OCI-LY1 (cell line): Measurements from ENCODE around the gene SULT1E1.

ENCODE experiments used
- H2AFZ ChIP-seq: fragments of 200-600 bp; sonication (generic), shearing (Covaris generic); 2 replicates; pipeline ENCODE4 v1.6.0; 2014; ENCODE audit warnings: antibody characterized with exemption, mild to moderate bottlenecking, low read length
- H3F3A ChIP-seq: fragments of 200-600 bp; sonication (generic), shearing (Covaris generic); 2 replicates; pipeline ENCODE4 v1.6.0; 2014; ENCODE audit warnings: mild to moderate bottlenecking, antibody characterized with exemption, low read length, moderate library complexity; ENCODE audit not compliant: insufficient read depth
- H3K27ac ChIP-seq: fragments of 200-600 bp; sonication (generic); 2 replicates; pipeline ENCODE4 v1.5.1; 2014; ENCODE audit warnings: low read length, mixed run types, mild to moderate bottlenecking, low read depth; ENCODE audit not compliant: poor library complexity, severe bottlenecking
- H3K27me3 ChIP-seq: fragments of 200-600 bp; sonication (generic); 2 replicates; pipeline ENCODE4 v1.6.0; 2014; ENCODE audit warnings: antibody characterized with exemption, mild to moderate bottlenecking, low read length, moderate library complexity; ENCODE audit not compliant: insufficient read depth
- H3K36me3 ChIP-seq: fragments of 200-600 bp; sonication (generic); 2 replicates; pipeline ENCODE4 v1.6.1; 2014; ENCODE audit warnings: mild to moderate bottlenecking, antibody characterized with exemption, low read length, moderate library complexity, mixed read lengths; ENCODE audit not compliant: insufficient read depth
- H3K4me1 ChIP-seq: fragments of 200-600 bp; sonication (generic); 2 replicates; pipeline ENCODE4 v1.5.1; 2014; ENCODE audit warnings: mild to moderate bottlenecking, low read length, moderate library complexity; ENCODE audit not compliant: insufficient read depth, severe bottlenecking
- H3K4me2 ChIP-seq: fragments of 200-600 bp; sonication (generic), shearing (Covaris generic); 2 replicates; pipeline ENCODE4 v1.6.1; 2014; ENCODE audit warnings: low read length
- H3K4me3 ChIP-seq: fragments of 200-600 bp; sonication (generic); 2 replicates; pipeline ENCODE4 v1.5.1; 2014; ENCODE audit warnings: low read length, low read depth, mild to moderate bottlenecking, mixed read lengths; ENCODE audit not compliant: poor library complexity, severe bottlenecking
- H3K79me2 ChIP-seq: fragments of 200-600 bp; shearing (Covaris generic); 2 replicates; pipeline ENCODE4 v1.6.1; 2016; ENCODE audit warnings: mixed run types, low read length, mixed read lengths; ENCODE audit not compliant: insufficient read depth
- H3K9ac ChIP-seq: fragments of 200-600 bp; sonication (generic), shearing (Covaris generic); 2 replicates; pipeline ENCODE4 v1.6.1; 2014; ENCODE audit warnings: mild to moderate bottlenecking, low read length, mixed read lengths
- H3K9me2 ChIP-seq: fragments of 200-600 bp; sonication (generic), shearing (Covaris generic); 2 replicates; pipeline ENCODE4 v1.6.1; 2014; ENCODE audit warnings: low read depth, mild to moderate bottlenecking, low read length, mixed read lengths
- H3K9me3 ChIP-seq: fragments of 200-600 bp; shearing (Covaris generic); 2 replicates; pipeline ENCODE4 v1.6.1; 2014; ENCODE audit warnings: low read length, mixed read lengths
- H4K20me1 ChIP-seq: fragments of 200-600 bp; sonication (generic), shearing (Covaris generic); 2 replicates; pipeline ENCODE4 v1.6.0; 2016; ENCODE audit warnings: mild to moderate bottlenecking, low read length; ENCODE audit not compliant: insufficient read depth
- EZH2 ChIP-seq: fragments of 200-600 bp; sonication (generic), shearing (Covaris generic); IDR thresholded peaks from 2 replicates; pipeline ENCODE4 v1.8.0; 2017; ENCODE audit warnings: borderline replicate concordance, mixed run types, mild to moderate bottlenecking, antibody characterized with exemption, low read length, moderate library complexity, mixed read lengths
- TF ChIP-seq, protein P1 (sequence below): fragments of 200-600 bp; sonication (generic), shearing (Covaris generic); IDR thresholded peaks from 2 replicates; pipeline ENCODE4 v1.5.1; 2017; ENCODE audit warnings: mild to moderate bottlenecking, antibody characterized with exemption, low read length, moderate library complexity, mixed read lengths

Gene SULT1E1

DNA sequence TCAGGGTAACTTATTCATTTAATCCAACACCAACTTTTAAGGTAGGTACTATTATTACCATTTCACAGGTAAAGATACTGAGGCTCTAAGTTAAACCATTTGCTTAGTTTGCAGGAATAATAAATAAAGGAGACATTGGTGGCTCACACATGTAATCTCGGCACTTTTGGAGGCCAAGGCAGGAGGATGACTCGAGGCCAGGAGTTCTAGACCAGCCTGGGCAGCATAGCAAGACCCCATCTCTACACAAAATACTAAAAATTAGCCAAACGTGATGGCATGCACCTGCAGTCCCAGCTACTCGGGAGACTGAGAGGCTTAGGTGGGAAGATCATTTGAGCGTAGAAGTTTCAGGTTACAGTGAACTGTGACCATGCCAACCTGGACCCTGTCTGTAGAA, 37.7 kb downstream of the SULT1E1 start:
- H2AFZ ChIP-seq: no peak overlapping the region
- H3K9ac ChIP-seq: no peak overlapping the region
- no peaks in the 10 kb centered on the region for H3K9me3 ChIP-seq
- H3K79me2 ChIP-seq: no peaks in the 10 kb centered on the region
- H4K20me1 ChIP-seq: no peaks in the 10 kb centered on the region
- no peak overlapping the region for H3K4me3 ChIP-seq
- H3K4me1 ChIP-seq: no peaks in the 10 kb centered on the region
- H3F3A ChIP-seq: no peaks in the 10 kb centered on the region
- H3K4me2 ChIP-seq: no peak overlapping the region
- H3K27ac ChIP-seq: no peak overlapping the region
- H3K9me2 ChIP-seq: no peaks in the 10 kb centered on the region
- TF ChIP-seq, protein P1, sequence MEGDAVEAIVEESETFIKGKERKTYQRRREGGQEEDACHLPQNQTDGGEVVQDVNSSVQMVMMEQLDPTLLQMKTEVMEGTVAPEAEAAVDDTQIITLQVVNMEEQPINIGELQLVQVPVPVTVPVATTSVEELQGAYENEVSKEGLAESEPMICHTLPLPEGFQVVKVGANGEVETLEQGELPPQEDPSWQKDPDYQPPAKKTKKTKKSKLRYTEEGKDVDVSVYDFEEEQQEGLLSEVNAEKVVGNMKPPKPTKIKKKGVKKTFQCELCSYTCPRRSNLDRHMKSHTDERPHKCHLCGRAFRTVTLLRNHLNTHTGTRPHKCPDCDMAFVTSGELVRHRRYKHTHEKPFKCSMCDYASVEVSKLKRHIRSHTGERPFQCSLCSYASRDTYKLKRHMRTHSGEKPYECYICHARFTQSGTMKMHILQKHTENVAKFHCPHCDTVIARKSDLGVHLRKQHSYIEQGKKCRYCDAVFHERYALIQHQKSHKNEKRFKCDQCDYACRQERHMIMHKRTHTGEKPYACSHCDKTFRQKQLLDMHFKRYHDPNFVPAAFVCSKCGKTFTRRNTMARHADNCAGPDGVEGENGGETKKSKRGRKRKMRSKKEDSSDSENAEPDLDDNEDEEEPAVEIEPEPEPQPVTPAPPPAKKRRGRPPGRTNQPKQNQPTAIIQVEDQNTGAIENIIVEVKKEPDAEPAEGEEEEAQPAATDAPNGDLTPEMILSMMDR: no peak
- TF ChIP-seq EZH2: no peak
- no peaks in the 10 kb centered on the region for H3K27me3 ChIP-seq
- no peaks in the 10 kb centered on the region for H3K36me3 ChIP-seq

DNA sequence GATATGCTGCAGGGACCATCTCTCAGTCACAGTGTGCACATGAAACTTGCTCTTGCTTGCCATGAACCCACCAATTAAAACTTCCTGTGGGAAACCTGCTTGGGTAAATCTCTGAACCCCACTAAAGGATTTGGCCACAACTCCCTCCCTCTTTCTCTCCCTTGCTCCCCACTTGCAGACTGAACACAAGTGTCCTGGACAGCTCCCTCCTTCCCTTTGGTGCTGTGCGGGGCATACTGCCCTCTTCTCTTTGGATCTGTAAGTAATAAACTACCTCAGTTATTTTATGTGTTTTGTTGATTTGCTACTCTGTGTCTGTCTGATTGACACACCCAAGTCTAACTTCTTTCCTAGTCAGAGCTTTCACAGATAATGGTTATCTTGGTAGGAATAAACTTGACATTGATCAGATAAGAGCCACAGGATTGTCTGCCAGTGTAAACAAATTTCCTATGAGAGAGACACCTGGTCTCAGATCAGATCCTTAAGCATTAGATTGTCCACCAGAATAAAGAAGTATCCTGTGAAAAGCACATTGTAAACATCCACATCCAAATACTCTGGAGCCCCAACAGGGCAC, 41.8 kb downstream of the SULT1E1 start:
- no peaks in the 10 kb centered on the region for H3K9me3 ChIP-seq
- no peak overlapping the region for H3K9ac ChIP-seq
- H4K20me1 ChIP-seq: no peaks in the 10 kb centered on the region
- no peak overlapping the region for H3K4me3 ChIP-seq
- no peak overlapping the region for H2AFZ ChIP-seq
- no peaks in the 10 kb centered on the region for H3F3A ChIP-seq
- no peaks in the 10 kb centered on the region for H3K79me2 ChIP-seq
- no peaks in the 10 kb centered on the region for H3K36me3 ChIP-seq
- no peaks in the 10 kb centered on the region for H3K27me3 ChIP-seq
- no peak overlapping the region for H3K27ac ChIP-seq
- H3K4me2 ChIP-seq: no peak overlapping the region
- no peaks in the 10 kb centered on the region for H3K9me2 ChIP-seq
- no peaks in the 10 kb centered on the region for H3K4me1 ChIP-seq
- TF ChIP-seq, protein P1: no peak
- no peak for TF ChIP-seq EZH2

GRCh38 chr4:69816236-69816635, 43.7 kb downstream of the SULT1E1 start:
- Histone ChIP-seq H2AFZ (no peak overlapping the region), H3K9ac (no peak overlapping the region), H3K9me3 (no peaks in the 10 kb centered on the region), H3K4me2 (no peak overlapping the region), H3K9me2 (no peaks in the 10 kb centered on the region), H3K27ac (no peak overlapping the region), H3K4me1 (no peaks in the 10 kb centered on the region), H3K4me3 (no peak overlapping the region), H3K79me2 (no peaks in the 10 kb centered on the region), H4K20me1 (no peaks in the 10 kb centered on the region), H3F3A (no peaks in the 10 kb centered on the region), H3K27me3 (no peaks in the 10 kb centered on the region), H3K36me3 (no peaks in the 10 kb centered on the region)
- no peak for TF ChIP-seq EZH2
- TF ChIP-seq, protein P1: no peak
